Inferior parietal cortex (tissue), 1 donor: ENCODE measurements around the gene ZNF345.

Experiments used
- DNase-seq: peaks from one replicate; pipeline ENCODE4 v3.0.0-alpha.2; 2016; ENCODE audit errors: extremely low spot score

ZNF345 gene

DNA sequence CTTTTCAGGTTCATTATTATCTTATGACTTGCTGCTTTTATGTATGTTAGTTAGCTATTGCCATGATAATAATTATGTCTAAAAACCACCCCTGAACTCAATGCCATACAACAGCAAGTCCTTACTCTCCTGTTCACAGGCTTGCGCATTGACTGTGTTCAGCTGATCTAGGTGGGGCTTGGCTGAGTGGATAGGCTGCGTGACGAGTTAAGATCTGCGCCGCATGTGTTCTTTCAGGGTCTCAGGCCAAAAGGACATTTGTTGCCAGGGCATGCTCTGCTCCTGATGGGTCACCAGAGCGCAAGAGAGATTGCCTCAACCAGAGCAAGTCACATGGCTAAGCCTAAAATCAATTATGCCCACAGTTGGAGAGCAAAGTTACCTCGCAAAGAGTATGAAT lies 66.3 kb downstream of the ZNF345 start:
- peak; percentile 27 for DNase-seq

- no peak for DNase-seq
Measured at GRCh38 chr19:36918090-36918489, 67.4 kb downstream of the ZNF345 start.
